HG02973 (cell line): ENCODE results near the gene ZNF780A.
"Not testable (repeated sequence)": the region's sequence is repeated elsewhere in the genome, so short reads cannot be mapped to it uniquely, and the experiment has no call there.

Source experiments
- ATAC-seq: cut with Tn5 transposase; IDR thresholded peaks from one replicate; pipeline ENCODE4 v1.9.1; 2021; ENCODE audit warnings: moderate library complexity; ENCODE audit not compliant: unreplicated experiment

The ZNF780A gene

DNA sequence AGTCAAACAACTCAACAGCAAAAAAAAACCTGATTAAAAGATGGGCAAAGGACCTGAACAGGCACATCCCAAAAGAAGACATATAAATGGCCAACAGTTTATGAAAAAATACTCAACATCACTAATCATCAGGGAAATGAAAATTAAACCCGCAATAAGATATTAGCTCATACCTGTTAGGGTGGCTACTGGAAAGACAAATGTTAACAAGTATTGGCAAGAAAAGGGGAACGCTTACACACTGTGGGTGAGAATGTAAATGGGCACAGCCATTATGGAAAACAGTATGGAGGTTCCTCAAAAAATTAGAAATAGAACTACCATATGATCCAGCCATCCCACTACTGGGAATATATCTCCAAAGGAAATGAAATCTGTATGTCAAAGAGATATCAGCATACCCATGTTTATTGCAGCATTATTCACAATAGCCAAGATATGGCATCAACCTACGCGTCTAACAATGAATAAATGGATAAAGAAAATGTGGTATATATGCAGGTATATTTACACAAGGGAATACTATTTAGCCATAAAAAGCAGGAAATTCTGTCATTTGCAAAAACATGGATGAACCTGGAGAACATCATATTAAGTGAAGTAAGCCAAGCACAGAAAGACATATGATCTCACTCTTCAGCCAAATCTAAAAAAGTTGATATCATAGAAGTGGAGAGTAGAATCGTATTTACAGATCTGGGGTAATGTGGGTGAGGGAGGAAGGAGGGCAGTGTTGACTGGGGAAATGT, 2.3 kb downstream of the ZNF780A start:
- ATAC-seq = no peak

DNA sequence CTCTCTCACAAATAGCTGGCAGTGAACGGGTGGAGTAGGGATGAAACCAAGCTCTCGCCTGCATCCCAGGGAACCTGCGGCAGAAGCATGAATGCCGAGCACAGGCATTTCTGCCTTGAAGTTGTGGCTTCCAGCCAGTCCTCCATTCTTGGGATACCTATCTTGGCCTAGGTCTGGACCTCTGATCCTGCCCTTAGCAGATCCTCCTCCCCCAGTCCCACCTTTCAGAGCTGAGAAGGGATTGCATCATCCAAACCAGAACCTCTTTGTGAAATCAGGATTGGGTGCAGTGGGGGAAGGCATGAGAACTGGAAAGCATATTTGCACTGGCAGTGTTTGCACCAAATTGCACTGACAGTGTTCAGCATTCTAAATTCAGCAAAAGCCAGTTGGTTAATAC, 5.8 kb downstream of the ZNF780A start:
- ATAC-seq = no peak

DNA sequence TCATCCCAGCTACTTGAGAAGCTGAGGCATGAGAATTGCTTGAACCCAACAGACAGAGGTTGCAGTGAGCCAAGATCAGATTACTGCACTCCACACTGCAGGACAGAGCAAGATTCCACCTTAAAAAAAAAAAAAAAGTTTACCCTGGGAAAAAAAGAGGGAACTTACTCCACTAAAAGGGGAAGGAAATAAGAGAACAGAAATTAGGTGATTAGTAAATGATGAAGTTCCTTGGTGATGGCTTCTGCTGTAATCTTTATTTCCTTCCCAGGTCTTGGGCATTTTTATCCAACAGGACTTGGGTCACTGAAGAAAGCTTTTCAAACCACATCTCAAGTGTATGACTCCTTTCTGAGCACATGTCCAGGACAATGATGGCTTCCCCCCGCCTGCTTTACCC, 9.3 kb downstream of the ZNF780A start:
- no peak for ATAC-seq

DNA sequence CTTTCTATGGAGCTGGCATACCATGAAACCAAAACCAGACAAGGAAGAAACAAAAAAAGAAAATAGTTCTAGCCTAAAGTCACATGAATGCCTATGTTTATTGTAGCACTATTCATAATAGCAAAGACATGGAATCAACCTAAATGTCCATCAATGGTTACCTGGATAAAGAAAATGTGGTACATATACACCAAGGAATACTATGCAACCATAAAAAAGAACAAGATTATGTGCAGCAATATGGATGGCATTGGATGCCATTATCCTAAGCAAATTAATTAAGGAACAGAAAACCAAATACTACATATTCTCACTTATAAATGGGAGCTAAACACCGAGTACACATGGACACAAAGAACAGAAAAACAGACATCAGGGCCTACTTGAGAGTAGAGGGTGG, 10.5 kb downstream of the ZNF780A start:
- no peak for ATAC-seq

DNA sequence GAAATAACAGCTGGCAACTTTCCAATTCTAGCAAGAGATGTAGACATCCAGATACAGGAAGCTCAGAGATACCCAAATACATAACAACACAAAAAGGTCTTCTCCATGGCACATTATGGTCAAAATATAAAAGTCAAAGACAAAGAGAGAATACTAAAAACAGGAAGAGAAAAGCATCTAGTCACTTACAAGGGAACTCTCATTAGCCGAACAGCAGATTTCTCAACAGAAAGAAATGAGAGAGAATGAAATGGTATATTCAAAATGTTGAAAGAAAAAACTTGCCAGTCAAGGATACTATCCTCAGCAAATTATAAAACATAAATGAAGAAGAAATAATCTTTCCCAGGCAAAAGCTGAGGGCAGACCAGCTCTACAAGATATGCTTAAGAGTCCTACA, 12.4 kb downstream of the ZNF780A start:
- no peak for ATAC-seq

DNA sequence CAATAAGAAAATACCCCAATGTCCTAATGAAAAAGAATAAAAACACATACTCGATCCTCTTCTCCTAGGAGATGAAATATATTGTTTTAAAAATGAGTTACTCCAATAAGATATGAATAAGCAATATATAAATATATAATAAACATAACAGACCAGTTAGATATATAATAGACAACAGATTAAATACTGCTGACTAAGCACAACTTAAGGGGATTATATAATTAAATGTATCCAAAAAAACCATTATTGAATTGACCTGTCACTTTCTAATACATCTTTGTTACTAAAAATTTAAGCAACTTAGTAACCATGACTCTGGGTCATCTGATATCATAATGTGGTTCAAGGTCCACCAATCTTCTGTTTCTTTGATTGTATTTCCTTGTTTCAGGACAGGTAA, 20.7 kb downstream of the ZNF780A start:
- ATAC-seq = no peak

DNA sequence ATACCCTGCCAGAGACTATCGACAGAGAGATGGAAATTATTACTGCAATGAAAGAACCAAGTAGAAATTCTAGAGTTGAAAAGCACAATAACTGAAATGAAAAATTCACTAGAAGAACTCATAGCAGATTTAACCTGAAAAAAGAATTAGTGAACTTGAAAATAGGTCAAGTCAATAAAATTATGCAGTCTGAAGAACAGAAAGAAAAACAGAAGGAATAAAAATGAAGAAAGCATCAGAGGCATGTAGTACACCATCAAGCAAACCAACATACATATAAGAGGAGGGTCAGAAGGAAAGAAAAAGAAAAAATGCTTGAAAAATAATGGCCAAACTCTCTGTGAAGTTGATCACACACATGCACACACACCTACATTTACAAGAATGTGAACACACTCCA, 31.1 kb downstream of the ZNF780A start:
- no peak for ATAC-seq

DNA sequence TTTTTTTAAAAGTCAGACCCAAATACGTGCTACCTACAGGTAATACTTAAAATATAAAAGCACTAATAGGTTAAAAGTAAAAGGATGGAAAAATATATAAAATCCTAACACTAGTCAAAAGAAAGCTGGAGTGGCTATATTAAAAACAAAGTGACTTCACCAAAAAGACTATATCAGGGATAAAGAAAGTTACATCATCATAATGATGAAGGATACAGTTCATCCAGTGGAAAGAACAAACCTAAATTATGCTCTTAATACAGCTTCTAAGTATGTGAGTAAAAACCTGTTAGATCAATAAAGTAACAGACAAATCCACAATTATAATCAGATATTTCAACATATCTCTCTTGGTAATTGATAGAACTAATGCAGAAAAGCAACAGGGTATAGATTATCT, 33.6 kb downstream of the ZNF780A start:
- no peak for ATAC-seq

DNA sequence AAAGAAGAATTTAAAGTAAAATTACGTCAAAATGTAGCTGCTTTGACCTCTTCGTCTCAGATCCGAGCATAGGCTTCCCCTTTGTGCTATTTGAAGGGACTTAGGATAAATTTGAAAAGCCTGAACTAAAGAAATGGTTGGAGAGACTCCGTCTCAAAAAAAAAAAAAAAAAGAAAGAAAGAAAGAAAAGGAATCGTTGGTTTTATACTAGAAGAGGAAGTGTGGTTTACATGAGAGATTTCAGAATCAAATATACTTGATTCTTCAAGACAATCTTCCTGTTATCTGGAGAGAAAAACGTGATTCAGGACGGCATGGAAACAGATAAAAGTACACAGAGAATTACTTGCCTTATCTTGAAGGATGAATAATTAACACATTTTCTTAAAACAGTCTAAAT, 34.2 kb downstream of the ZNF780A start:
- no peak for ATAC-seq

DNA sequence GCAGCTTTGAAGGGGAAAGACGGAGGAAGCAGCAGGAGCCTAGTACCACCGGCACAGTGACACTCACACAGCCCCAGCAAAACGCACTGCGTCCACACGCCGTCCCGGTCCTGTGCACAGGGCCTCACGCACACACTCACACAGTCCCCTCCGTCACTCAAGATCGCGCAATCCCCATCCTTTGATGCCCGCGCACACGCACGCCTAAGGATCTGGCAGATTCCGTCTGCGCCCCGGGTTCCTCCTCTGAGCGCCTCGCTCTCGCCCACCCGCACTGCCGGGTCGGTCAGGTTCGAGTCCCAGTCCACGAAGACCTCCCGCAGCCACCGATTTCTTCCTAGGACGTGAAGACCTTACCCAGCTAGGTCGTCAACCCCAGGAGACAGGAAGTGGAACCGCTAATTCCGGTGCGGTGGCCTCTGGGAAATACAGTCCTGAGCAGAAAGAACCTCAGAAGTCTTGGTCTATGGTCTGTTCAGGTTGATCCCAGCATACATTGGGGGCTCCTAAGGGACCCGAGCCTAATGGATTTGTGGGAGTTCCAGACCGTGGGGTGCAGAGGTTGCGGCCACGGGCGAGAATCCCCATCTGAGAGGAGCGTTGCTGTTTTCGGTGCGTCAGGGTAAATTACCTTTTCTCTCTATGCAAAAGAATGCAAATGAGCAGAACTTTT, 34.8 kb downstream of the ZNF780A start, which contains the start of gene ZNF780B:
TSS of gene ZNF780B (minus strand) at position 400 of the 673 bp plus-strand sequence. CDS start 5,899 bp downstream, outside the sequence.
- ATAC-seq = peak; percentile 57

DNA sequence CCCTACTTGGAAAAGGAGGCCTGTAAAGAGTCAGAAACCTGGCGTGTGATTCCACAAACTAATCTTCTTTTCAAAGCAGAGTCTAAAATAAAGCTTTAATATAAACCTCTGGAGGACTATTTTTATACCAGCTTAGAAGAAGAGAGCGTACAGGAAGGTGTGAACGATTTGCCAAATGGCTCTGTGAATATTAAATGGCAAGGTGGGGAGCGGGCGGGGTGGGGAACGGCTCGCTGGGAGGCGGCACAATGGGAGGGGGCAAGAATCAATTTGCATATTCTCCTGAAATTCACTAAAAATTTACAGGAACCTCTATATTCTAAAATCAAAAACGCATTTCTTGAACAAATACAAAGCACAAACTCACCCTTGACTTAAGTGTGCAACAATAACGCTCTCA, 35.7 kb downstream of the ZNF780A start:
- ATAC-seq = no peak

DNA sequence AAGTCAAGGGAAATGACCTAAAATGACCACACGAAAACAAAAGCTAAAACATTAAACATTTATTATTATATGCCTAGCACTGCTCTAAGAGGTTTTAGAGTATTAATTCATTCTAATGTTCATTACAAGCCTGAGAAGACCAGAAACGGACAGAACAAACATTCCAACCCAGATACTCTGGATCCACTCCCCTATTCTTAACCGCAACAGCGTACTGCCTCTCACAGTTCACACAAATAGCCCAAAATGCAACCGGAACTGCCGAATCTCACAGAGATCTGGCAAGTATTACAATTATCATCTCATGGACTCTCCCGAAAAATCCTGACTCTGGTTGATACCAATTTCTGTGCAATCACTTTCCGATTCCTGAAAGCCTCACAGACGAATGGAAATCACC, 36.1 kb downstream of the ZNF780A start:
- no peak for ATAC-seq

DNA sequence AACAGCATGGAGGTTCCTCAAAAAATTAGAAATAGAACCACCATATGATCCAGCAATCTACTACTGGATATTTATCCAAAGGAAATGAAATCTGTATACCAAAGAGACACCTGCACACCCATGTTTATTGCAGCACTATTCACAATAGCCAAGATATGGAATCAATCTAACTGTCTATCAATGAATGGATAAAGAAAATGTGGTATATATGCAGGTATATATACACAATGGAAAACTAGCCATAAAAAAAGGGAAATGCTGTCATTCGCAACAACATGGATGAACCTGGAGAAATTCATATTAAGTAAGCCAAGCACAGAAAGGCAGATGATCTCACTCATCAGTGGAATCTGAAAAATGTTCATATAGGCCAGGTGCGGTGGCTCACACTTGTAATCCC, 37.3 kb downstream of the ZNF780A start:
- no peak for ATAC-seq

DNA sequence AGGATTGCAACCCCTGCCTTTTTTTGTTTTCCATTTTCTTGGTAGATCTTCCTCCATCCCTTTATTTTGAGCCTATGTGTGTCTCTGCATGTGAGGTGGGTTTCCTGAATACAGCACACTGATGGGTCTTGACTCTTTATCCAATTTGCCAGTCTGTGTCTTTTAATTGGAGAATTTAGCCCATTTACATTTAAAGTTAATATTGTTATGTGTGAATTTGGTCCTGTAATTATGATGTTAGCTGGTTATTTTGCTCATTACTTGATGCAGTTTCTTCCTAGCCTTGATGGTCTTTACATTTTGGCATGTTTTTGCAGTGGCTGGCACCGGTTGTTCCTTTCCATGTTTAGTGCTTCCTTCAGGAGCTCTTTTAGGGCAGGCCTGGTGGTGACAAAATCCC, 49.0 kb downstream of the ZNF780A start:
- ATAC-seq = not testable (repeated sequence)

DNA sequence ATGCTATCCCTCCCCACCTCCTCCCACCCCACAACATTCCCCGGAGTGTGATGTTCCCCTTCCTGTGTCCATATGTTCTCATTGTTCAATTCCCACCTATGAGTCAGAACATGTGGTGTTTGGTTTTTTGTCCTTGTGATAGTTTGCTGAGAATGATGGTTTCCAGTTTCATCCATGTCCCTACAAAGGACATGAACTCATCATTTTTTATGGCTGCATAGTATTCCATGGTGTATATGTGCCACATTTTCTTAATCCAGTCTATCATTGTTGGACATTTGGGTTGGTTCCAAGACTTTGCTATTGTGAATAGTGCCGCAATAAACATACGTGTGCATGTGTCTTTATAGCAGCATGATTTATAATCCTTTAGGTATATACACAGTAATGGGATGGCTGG, 52.7 kb downstream of the ZNF780A start:
- ATAC-seq = not testable (repeated sequence)

DNA sequence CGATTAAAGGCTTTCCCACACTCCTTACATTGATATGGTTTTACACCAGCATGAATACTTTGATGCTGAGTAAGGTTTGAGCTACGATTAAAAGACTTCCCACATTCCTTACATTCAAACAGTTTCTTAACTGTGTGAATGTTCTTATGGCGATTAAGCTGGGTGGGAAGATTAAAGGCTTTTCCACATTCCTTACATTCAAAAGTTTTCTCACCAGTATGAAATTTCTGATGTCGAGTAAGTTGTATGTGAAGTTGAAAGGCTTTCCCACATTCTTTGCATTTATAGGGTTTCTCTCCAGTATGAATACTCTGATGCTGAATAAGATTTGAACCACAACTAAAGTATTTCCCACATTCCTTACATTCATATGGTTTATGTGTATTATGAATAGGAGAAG, 54.7 kb downstream of the ZNF780A start:
- no peak for ATAC-seq

DNA sequence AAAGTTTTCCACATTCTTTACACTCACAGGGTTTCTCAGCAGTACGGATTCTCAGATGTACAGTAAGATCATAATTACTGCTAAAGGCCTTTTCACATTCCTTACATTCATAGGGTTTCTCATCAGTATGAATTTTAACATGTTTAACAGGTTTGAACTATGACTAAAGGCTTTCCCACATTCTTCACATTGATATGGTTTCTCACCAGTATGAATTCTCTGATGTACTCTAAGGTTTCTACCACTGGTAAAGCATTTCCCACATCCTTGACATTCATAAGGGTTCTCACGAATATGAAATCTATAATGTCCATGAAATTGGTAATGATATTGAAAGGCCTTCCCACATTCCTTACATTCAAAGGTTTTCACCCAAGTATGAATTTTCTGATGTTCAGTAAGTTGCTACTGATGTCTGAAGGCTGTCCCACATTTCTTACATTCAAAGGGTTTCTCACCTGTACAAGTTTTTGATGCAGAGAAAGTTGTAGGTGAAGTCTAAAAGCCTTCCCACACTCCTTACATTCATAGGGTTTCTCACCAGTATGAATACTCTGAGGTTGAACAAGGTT, 56.7 kb downstream of the ZNF780A start:
- ATAC-seq = no peak

DNA sequence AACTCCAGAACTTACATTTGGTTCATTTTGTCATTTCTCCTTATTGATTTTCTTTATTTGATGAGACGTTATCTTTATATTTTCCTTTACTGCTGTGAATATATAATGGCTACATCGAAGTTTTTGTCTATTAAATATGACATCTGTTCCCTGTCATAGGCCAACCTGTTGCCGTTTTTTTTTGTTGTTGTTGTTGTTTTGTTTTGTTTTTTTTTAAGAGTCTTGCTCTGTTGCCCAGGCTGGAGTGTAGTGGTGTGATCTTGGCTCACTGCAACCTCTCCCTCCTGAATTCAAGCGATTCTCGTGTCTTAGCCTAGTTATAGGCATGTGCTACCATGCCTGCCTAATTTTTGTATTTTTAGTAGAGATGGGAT, 64.2 kb downstream of the ZNF780A start:
- no peak for ATAC-seq

DNA sequence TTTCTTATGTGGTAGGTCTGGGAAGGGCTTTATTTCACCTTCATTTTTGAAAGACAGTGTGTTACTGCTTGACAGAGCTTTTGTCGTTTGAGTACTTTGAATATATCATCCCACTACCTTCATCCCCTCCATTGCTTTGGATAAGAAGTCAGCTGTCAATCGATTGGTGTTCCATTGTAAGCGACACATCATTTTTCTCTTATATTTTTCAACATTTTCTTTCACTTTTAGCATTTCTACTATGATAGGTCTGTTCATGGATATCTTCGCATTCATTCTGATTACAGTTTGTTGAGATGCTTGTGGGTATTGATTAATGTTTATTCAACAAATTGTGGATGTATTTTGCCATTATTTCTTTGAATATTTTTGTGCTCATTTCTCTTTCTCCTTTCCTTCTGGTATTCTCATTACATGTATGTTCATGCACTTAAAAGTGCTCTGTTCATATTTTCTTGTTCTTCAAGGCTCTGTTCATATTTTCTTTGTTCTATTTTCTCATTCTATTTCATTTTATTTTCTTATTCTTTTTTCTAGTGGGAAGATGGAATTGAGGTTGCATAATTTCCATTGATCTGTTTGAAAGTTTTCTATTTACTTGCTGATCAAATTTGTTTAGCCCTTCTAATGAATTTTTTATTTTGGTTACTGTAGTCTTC, 64.7 kb downstream of the ZNF780A start:
- ATAC-seq = no peak

DNA sequence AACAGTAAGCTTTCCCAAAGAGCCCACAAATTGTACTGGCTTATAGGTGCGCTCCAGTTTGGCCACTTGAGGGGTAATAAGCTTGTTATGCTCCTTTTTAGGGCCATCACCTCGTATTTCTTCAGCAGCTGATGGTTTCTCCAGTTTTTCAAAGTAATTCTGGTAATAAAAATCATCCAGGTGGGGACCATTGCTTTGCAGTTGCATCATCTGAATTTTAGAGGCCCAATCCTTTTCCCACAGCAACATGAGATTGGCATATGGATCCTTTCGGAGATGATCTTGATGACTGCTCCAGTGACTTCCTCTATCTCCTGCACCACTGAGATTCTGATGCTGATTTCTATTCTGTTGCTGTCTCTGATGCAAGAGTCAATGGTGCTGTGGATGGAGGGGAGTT, 66.8 kb downstream of the ZNF780A start:
- no peak for ATAC-seq
